A673 (cell line): ENCODE measurements around the gene TM2D3.

Experiments
- CTCF ChIP-seq: fragments of 300-800, 200-600 bp; sonication (generic); conservative IDR thresholded peaks from 2 replicates; pipeline ENCODE4 v1.5.1; 2017; ENCODE audit warnings: low read depth, mild to moderate bottlenecking, antibody characterized with exemption, low read length, moderate library complexity, mixed read lengths
- EZH2 ChIP-seq: fragments of 200-600 bp; sonication (generic); IDR thresholded peaks from 2 replicates; pipeline ENCODE4 v1.6.1; 2017; ENCODE audit warnings: borderline replicate concordance, low read depth, mild to moderate bottlenecking, mixed read lengths, antibody characterized with exemption, low read length; ENCODE audit not compliant: poor library complexity, severe bottlenecking

DNA sequence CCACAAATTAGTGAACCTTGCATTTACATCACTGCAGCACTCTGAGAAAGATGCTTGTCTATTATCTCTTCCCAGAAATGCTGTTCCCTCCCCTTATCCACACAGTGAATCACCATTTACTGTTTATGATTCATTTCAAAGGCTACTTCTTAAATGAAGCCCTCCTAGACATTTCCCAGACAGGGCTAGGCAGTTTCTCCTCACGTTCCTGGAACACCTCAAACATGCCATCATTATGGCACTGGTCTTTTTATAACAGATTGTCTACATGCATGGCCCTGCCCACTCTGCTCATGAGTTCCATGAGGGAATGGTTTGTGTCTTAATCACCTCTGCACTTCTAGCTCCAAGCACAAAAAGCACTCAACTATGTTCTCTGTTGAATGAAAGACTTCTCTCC lies 32.2 kb upstream of the TM2D3 start:
- no peak for TF ChIP-seq CTCF
- no peak for TF ChIP-seq EZH2
